DND-41 (cell line): ENCODE data around the gene CLEC17A.
"Not testable (repeated sequence)": the region's sequence is repeated elsewhere in the genome, so short reads cannot be mapped to it uniquely, and the experiment has no call there.

Source experiments
- EZH2 ChIP-seq: IDR thresholded peaks from 3 replicates; pipeline ENCODE4 v1.6.1; 2012; ENCODE audit warnings: borderline replicate concordance, low read depth, mild to moderate bottlenecking, moderate library complexity, low read length, inconsistent platforms; ENCODE audit not compliant: severe bottlenecking
- TF ChIP-seq, protein P1 (sequence below): IDR thresholded peaks from 2 replicates; pipeline ENCODE4 v1.5.1; 2012; ENCODE audit warnings: borderline replicate concordance, low read length, moderate library complexity, mild to moderate bottlenecking; ENCODE audit not compliant: poor library complexity, severe bottlenecking; ENCODE audit errors: extremely low read depth

DNA sequence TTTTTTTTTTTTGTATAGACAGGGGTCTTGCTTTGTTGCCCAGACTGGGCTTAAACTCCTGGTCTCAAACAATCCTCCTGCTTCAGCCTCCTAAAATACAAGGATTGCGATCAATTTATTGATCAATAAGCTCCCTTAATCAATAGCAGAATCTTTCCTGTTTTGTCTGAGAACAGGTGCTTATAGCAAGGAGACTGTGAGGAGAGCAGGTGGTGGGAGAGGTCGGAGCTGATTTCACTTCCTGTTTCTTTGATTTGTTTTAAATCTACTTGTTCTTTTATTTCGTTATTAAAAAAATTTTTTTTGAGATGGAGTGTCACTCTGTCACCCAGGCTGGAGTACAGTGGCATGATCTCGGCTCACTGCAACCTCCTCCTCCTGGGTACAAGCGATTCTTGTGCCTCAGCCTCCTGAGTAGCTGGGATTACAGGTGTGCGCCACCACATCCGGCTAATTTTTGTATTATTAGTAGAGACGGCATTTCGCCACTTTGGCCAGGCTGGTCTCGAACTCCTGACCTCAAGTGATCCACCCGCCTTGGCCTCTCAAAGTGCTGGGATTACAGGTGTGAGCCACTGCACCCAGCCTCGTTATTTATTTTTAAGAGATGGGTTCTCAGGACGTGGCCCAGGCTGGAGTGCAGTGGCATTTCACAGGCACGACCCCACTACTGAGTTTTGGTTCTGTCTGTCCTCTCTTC, 30.7 kb downstream of the CLEC17A start:
- TF ChIP-seq, protein P1, sequence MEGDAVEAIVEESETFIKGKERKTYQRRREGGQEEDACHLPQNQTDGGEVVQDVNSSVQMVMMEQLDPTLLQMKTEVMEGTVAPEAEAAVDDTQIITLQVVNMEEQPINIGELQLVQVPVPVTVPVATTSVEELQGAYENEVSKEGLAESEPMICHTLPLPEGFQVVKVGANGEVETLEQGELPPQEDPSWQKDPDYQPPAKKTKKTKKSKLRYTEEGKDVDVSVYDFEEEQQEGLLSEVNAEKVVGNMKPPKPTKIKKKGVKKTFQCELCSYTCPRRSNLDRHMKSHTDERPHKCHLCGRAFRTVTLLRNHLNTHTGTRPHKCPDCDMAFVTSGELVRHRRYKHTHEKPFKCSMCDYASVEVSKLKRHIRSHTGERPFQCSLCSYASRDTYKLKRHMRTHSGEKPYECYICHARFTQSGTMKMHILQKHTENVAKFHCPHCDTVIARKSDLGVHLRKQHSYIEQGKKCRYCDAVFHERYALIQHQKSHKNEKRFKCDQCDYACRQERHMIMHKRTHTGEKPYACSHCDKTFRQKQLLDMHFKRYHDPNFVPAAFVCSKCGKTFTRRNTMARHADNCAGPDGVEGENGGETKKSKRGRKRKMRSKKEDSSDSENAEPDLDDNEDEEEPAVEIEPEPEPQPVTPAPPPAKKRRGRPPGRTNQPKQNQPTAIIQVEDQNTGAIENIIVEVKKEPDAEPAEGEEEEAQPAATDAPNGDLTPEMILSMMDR, result not testable (repeated sequence)
- not testable (repeated sequence) for TF ChIP-seq EZH2
